Prostate gland (tissue), 2 donors: ENCODE measurements around the gene MAPK9. TPM values are rescaled to one million over a fixed set of nuclear protein-coding genes. Genes with fewer than 3 reads are reported as not detected.

Source experiments
- DNase-seq: peaks from one replicate; pipeline ENCODE4 v3.0.0-alpha.2; 2019; ENCODE audit warnings: low spot score
- H3K27ac ChIP-seq, 2 donors: fragments of 200-600 bp; sonication (generic); 2 replicates each; pipeline ENCODE4 v1.5.1; 2017 to 2019
- H3K27me3 ChIP-seq: fragments of 200-600 bp; sonication (generic); replicated peaks from 2 replicates; pipeline ENCODE4 v1.5.1; 2019; ENCODE audit not compliant: insufficient read depth
- H3K36me3 ChIP-seq, 2 donors: fragments of 200-600 bp; sonication (generic); 1 replicate in 1 of 2; 2 replicates in 1 of 2; pipeline versions ENCODE4 v1.5.1 to v1.8.1; 2017 to 2019
- H3K4me1 ChIP-seq: fragments of 200-600 bp; sonication (generic); replicated peaks from 2 replicates; pipeline ENCODE4 v1.5.1; 2019
- H3K4me3 ChIP-seq, 2 donors: fragments of 200-600 bp; sonication (generic); 2 replicates each; pipeline ENCODE4 v1.5.1; 2017 to 2019
- H3K9me3 ChIP-seq: fragments of 200-600 bp; sonication (generic); 2 replicates; pipeline ENCODE4 v1.5.1; 2017
- POLR2A ChIP-seq: fragments of 450-650 bp; IDR thresholded peaks from one replicate; pipeline ENCODE4 v1.6.1; 2016; ENCODE audit warnings: antibody characterized with exemption, mild to moderate bottlenecking
- POLR2AphosphoS5 ChIP-seq: sonication (generic); formaldehyde crosslinking; IDR thresholded peaks from one replicate; pipeline ENCODE4 v1.6.1; 2017; ENCODE audit warnings: antibody characterized with exemption
- WGBS: methylation state at CpG from one replicate; pipeline ENCODE4 v1.1.5; 2018; 5-methylcytosine and 5-hydroxymethylcytosine counted together
- intact Hi-C: fragments of 100-400 bp; cut with DNase I; formaldehyde crosslinking; loops from one replicate; pipeline ENCODE4 v1.14.2; 2022
- total RNA-seq, 2 donors: library from RNA; depleted of rRNA; stranded (reverse); fragments of >200 nt; gene quantifications; one replicate each; pipeline ENCODE4 v1.1.0, GENCODE V29; 2016
- TF ChIP-seq, protein P1 (sequence below), 4 experiments: fragments of 200-600 bp in 2 of 4; fragments of 450-650 bp in 2 of 4; sonication (generic) in 2 of 4; IDR thresholded peaks; 1 replicate in 3 of 4; 2 replicates in 1 of 4; pipeline ENCODE4 v1.5.1; 2016 to 2019; ENCODE audit warnings: antibody characterized with exemption in 4 of 4, mild to moderate bottlenecking in 2 of 4, moderate library complexity in 2 of 4

Gene MAPK9
- total RNA-seq, 2 donors from 2014 or later = 28.8 to 38.5 TPM

DNA sequence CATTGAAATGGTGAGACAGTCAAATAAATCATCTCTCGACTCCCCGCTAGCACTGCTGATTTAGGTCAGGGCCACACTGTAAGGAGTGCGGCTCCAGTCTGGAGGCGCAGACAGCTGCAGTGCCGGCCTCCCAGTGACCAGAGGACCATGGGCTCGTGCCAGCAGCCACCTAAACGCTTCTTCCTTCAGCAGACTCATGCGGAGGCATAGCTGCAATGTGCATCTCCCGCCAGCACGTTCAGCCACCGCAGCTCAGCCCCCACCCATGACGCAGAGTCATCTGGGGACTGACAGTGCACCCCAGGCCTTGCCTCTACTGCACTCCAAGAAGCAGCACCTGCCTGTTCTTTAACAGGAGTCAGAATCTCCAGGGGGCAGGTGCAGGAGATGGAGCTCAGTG lies 13.6 kb upstream of the MAPK9 start:
- WGBS = 76% methylated on average over 12 of the region's 12 CpGs
- intact Hi-C loops = no loop called here
- H3K36me3 ChIP-seq = no peaks in the 10 kb centered on the region
- TF ChIP-seq, protein P1, sequence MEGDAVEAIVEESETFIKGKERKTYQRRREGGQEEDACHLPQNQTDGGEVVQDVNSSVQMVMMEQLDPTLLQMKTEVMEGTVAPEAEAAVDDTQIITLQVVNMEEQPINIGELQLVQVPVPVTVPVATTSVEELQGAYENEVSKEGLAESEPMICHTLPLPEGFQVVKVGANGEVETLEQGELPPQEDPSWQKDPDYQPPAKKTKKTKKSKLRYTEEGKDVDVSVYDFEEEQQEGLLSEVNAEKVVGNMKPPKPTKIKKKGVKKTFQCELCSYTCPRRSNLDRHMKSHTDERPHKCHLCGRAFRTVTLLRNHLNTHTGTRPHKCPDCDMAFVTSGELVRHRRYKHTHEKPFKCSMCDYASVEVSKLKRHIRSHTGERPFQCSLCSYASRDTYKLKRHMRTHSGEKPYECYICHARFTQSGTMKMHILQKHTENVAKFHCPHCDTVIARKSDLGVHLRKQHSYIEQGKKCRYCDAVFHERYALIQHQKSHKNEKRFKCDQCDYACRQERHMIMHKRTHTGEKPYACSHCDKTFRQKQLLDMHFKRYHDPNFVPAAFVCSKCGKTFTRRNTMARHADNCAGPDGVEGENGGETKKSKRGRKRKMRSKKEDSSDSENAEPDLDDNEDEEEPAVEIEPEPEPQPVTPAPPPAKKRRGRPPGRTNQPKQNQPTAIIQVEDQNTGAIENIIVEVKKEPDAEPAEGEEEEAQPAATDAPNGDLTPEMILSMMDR (IDR thresholded peaks at IDR 0.05) = no peak
- no peak for TF ChIP-seq POLR2A
- no peak for TF ChIP-seq POLR2AphosphoS5
- no peak overlapping the region for H3K27ac ChIP-seq
- DNase-seq = no peak
- no peak overlapping the region for H3K4me3 ChIP-seq
- H3K4me1 ChIP-seq = no peaks in the 10 kb centered on the region
- H3K9me3 ChIP-seq = no peaks in the 10 kb centered on the region
- peaks cover 3% of the 10 kb centered on the region for H3K27me3 ChIP-seq

DNA sequence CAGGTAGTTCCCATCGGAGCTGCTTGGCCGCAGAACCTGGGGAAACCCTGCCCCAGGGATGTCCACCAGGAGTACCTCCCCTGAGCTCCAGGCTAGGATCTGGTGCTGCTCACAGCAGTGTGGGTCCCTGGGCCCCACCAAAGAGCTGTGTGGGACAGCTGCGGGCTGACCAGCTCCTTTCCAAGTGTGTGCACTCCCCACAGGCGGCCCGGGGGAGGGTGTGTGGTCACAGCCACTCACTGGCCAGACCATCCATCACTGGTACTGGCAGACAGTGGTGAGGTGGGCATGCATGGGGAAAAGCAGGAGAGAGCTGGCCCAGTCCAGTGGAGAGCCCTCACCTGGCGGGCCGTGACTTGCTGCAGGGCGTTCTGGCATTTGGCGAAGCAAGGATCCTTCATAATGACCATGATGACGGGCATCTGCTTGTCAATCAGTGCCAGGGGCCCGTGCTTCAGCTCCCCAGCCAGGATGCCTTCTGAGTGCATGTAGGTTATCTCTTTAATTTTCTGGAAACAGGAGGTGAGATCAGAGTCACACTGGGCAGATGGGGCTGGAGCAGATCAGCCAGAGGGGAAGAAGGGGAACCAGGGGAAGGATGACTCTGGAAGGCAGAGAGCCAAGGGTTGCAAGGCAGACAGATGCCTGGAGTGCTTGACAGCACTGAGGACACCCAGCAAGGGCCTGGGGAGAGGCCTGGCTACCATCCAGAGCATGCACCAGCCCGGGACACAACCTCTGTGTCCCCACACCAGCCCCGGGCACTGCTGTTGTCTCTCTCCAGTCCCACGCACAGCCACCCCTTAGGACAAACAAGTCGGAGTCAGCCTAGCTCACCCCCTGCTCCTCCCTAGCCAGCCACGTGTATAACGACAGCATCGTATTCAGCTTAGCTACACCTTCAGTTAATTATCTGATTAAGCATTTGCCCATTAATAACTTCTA lies 12.8 kb upstream of the MAPK9 start:
- H3K4me1 ChIP-seq = no peaks in the 10 kb centered on the region
- TF ChIP-seq POLR2A = no peak
- TF ChIP-seq POLR2AphosphoS5 = no peak
- TF ChIP-seq, protein P1 (IDR thresholded peaks at IDR 0.05) = no peak
- DNase-seq = no peak
- WGBS = 64% methylated on average over 18 of the region's 18 CpGs
- no peak overlapping the region for H3K4me3 ChIP-seq
- no peak overlapping the region for H3K27ac ChIP-seq
- no peaks in the 10 kb centered on the region for H3K9me3 ChIP-seq
- peaks cover 3% of the 10 kb centered on the region for H3K27me3 ChIP-seq
- H3K36me3 ChIP-seq = no peaks in the 10 kb centered on the region
- intact Hi-C loops = no loop called here

DNA sequence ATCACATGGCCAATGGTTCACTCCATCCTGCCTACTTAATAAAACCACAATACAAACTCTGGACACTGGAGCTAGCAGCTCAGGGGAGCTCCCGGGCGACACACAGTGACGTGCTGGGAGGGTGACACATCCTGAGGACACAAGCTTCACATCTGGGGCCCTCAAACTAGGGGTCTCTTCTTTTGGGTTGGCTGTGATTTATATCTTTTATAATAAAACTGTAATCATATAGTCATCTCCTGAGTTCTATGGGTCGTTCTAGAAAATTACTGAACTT lies 12.1 kb upstream of the MAPK9 start:
- H3K27me3 ChIP-seq = peaks cover 3% of the 10 kb centered on the region
- H3K36me3 ChIP-seq = no peaks in the 10 kb centered on the region
- no peak overlapping the region for H3K4me3 ChIP-seq
- H3K9me3 ChIP-seq = no peaks in the 10 kb centered on the region
- H3K4me1 ChIP-seq = no peaks in the 10 kb centered on the region
- intact Hi-C loops = no loop called here
- WGBS = 80% methylated on average over 4 of the region's 4 CpGs
- TF ChIP-seq POLR2A (no peak), POLR2AphosphoS5 (no peak)
- TF ChIP-seq, protein P1 (IDR thresholded peaks at IDR 0.05) = no peak
- H3K27ac ChIP-seq = no peak overlapping the region
- DNase-seq = no peak

DNA sequence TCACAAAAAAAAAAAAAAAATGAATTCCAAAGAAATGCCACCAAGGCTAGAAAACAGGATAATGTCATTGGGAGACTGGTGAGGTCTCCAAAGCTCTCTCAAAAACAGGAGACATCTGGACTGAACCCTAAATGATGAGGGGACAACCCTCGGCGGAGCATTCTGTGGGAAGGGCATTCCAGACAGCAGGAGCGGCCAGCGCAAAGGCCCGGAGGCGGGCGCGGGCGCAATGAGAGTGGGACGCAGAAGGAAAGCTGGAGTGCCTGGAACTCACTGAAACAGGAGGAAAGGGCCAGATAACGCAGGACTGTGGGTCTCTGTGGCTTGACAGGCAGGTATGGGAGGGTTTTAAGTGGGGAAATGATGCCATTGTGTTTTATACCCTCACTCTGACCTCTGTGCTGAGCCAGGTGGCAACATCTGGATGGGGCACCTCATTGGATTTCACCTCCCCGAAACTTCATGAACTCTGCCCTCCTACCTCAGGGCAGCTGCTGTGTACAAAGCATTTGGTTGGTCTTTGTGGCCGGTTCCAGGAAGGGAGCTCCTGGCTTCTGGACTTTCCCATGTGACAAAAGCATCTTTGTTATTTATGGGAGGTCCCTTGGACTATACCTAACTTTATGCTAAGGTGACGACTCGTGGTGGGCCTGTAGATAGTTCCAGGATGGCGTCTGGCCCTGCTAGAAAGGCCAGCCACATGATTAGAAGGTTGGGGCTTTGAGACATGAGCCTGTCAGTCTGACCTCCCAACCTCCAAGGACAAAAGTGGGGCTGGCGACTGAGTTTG lies 11.5 kb upstream of the MAPK9 start:
- H3K4me3 ChIP-seq = no peak overlapping the region

More for the DNA sequence above, 11.5 kb upstream of the MAPK9 start:
- intact Hi-C loops = no loop called here
- H3K36me3 ChIP-seq = no peaks in the 10 kb centered on the region
- no peaks in the 10 kb centered on the region for H3K9me3 ChIP-seq
- no peak for DNase-seq
- peaks cover 3% of the 10 kb centered on the region for H3K27me3 ChIP-seq
- TF ChIP-seq POLR2AphosphoS5 = no peak
- TF ChIP-seq, protein P1 (IDR thresholded peaks at IDR 0.05) = no peak
- TF ChIP-seq POLR2A = no peak
- H3K27ac ChIP-seq = no peak overlapping the region
- H3K4me1 ChIP-seq = no peaks in the 10 kb centered on the region
- 86% methylated on average over 17 of the region's 17 CpGs for WGBS
